Measurements from ENCODE around the gene RETN.

RETN gene

DNA sequence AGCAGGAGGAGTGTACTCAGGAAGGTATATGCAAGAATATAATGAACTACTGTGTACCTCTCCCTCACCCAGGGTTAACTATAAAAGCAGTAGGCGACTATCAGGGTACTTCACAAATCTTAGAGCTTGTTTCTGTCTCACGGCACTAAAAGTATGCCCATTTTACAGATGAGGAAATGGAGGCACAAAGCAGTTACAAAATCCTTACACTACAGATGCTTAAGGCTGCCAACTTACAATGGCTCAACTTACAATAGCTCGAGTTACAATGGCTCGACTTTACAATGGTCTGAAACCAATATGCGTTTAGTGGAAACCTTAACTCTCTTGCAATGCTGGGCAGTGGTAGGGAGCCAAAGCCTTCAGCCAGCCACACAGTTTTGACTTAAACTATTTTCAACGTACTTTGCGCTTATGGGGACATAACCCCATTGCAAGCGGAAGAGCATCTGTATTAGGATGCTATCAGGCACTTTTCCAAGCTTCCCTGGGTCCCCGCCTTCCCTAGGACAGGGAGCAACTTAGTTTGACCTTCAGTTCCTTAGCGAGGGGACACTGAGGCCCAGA is 29.0 kb downstream of the RETN start:
- H3K36me3 ChIP-seq (ENCODE audit: control insufficient read depth, insufficient read depth, low read length), result no peaks in the 10 kb centered on the region
- peaks cover 6% of the 10 kb centered on the region for H3K27me3 ChIP-seq (ENCODE audit: control insufficient read depth, insufficient read depth, low read length)
- no peak overlapping the region for H3K4me3 ChIP-seq (ENCODE audit: low read depth, low read length)
- H3K9me3 ChIP-seq (ENCODE audit: control insufficient read depth, insufficient read depth, low read length), result no peaks in the 10 kb centered on the region
- peaks cover 7% of the 10 kb centered on the region for H3K4me1 ChIP-seq (ENCODE audit: control insufficient read depth, insufficient read depth, low read length)
- H3K9ac ChIP-seq (ENCODE audit: low read depth, low read length), result no peak overlapping the region

DNA sequence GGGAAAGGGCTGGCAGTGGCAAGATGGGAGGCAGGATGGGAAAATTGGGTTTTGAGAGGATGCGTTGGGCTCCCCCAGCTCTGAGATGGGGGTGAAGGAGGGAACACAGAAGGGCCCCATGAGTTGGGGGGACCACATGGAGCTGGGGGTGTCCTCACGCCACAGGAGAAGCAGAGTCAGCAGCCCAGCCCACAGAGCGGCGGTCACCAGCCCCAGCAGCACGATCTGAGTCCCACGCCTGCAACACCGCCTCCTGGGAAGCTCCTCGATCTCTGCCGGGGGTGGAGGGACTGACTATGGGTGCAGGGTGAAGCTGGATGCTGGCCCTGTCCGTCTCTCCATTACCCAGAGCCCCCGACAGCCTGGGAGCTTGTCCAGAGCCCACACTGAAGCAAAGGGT is 29.7 kb downstream of the RETN start:
- H3K27me3 ChIP-seq (ENCODE audit: control insufficient read depth, insufficient read depth, low read length), result peaks cover 6% of the 10 kb centered on the region
- no peak overlapping the region for H3K9ac ChIP-seq (ENCODE audit: low read depth, low read length)
- H3K9me3 ChIP-seq (ENCODE audit: control insufficient read depth, insufficient read depth, low read length), result no peaks in the 10 kb centered on the region
- peaks cover 7% of the 10 kb centered on the region for H3K4me1 ChIP-seq (ENCODE audit: control insufficient read depth, insufficient read depth, low read length)
- no peak overlapping the region for H3K4me3 ChIP-seq (ENCODE audit: low read depth, low read length)
- no peaks in the 10 kb centered on the region for H3K36me3 ChIP-seq (ENCODE audit: control insufficient read depth, insufficient read depth, low read length)

DNA sequence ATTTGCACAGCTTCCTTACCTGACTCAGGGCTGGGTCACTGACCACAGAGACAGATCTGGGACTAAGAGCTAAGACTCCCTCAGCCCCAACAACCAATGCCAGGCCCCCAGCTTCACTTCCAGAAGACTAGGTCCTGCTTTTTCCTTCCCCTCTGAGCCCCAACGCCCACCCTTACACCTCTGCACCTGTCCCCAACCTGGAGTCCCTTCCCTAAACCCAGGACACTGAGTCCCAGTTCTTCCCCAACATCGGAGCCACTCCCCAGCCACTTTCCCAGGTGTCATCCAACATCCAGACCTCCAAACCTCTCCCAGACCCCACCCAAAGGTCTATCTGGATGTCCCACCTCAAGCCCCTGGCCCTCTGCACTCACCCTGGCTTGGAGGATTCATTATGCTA is 30.2 kb downstream of the RETN start:
- H3K27me3 ChIP-seq (ENCODE audit: control insufficient read depth, insufficient read depth, low read length), result peaks cover 6% of the 10 kb centered on the region
- peaks cover 7% of the 10 kb centered on the region for H3K4me1 ChIP-seq (ENCODE audit: control insufficient read depth, insufficient read depth, low read length)
- no peaks in the 10 kb centered on the region for H3K36me3 ChIP-seq (ENCODE audit: control insufficient read depth, insufficient read depth, low read length)
- no peaks in the 10 kb centered on the region for H3K9me3 ChIP-seq (ENCODE audit: control insufficient read depth, insufficient read depth, low read length)
- H3K4me3 ChIP-seq (ENCODE audit: low read depth, low read length), result no peak overlapping the region
- no peak overlapping the region for H3K9ac ChIP-seq (ENCODE audit: low read depth, low read length)

DNA sequence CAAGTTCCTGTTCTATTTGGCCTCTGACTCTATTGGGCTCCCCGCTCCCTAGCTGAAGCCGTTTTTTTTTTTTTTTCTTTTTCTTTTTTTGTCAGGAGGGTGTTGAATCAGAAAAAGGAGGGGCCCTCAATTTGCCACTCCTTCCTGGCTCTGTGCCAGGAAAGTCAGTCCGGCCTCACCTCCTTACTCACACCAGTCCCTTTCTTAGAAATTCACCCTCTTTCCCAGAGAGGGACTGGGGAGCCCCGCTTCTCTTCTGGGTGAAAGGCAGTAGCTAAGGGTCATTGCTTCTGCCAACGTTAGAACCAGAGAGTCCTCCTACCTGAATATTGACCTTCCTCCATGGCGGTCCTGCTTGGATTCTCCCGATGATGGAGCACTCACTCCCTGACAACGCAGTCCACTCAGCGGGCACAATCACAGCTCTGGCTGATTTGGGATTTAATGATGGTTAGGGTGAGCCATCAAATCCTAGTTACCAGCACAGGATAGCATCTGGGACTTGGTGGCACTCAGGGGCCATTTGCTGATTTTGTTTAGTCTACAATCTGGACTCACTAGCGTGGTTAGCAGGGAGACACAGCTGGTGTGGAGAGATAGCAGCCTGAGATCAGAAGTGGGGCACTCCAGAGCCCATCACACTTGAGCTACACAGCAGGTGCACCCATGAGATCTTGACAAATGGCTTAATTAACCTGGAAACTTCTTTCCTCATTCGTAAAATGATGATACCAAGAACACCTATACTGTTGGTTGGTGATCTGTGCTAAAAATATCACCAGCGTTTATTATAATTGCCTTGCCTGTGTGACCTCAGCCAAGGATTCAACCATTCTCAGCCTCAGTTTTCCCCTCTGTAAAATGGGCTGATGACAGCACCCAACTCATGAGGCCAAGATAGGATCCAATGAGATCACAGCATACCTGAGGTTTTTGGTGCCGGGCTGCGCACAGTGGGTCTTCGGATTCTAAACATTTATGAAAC is 30.9 kb downstream of the RETN start:
- Histone ChIP-seq H3K9ac (ENCODE audit: low read depth, low read length) (no peak overlapping the region), H3K27me3 (ENCODE audit: control insufficient read depth, insufficient read depth, low read length) (peaks cover 4% of the 10 kb centered on the region), H3K36me3 (ENCODE audit: control insufficient read depth, insufficient read depth, low read length) (no peaks in the 10 kb centered on the region), H3K4me3 (ENCODE audit: low read depth, low read length) (no peak overlapping the region), H3K4me1 (ENCODE audit: control insufficient read depth, insufficient read depth, low read length) (peaks cover 7% of the 10 kb centered on the region), H3K9me3 (ENCODE audit: control insufficient read depth, insufficient read depth, low read length) (no peaks in the 10 kb centered on the region)

DNA sequence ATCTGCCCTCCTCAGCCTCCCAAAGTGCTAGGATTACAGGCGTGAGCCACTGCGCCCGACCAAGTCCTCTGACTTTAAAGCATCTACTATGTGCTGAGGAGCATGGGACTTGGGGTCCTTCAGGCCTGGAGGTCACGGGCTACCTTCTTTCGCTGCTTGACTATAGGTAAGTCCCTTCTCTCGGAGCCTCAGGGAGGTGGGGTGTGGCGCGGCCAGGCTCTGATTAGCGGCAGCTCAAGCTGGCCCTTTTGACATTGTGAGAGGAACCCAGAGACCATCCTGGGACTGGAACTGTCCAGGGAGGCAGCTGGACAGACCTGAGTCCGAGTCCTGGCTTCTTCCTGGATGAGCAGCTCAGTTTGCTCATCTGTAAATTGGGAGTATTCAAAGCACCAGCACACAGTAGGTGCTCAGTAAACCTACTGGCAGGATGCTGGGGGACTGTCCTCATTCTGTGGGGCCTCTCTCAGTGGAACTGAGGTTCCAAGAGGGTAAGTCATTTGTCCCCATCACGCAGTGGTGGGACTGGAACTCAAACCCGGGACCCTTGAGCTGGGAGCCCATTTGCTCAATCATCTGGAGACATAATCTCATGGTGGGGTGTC is 32.3 kb downstream of the RETN start:
- H3K4me1 ChIP-seq (ENCODE audit: control insufficient read depth, insufficient read depth, low read length), result peaks cover 7% of the 10 kb centered on the region

DNA sequence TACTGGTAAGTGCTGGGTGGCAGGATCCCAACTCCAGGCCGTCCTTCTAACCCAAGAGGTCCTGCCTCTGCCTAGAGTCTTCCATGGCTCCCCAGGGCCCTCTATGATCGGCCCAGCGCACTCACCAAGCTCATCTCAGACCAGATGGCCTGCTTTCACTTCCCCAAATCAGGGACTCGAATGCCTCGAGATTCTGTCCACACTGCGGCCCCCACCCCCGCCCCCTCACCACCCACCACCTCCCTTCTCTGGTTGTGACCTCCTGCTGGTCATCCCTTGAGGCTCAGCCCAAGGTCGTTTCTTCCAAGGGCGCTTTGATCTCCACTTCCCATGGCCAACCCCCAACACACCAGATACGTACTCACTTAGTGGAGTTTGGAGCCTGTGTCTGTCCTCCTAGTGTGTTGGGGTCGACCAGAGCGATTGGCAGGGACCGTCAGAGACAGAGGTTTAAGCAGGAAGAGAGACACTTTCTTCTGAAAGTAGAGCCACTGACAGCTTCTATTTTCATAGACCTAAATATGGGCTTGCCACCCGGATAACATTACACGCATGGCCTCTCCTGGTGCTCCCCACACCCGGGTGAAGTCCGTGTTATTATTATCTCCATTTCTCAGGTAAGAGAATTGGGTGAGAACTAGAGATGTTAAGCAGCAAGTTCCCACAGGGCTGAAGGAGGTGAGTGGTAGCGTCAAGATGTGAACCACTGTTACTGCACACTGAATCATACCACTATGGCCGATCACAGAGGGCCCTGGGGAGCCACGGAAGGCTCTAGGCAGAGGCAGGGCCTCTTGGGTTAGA is 33.0 kb downstream of the RETN start, which contains the start of gene FCER2:
TSS of gene FCER2 (minus strand) at position 478 of the 804 bp plus-strand sequence. CDS start 2,371 bp downstream, outside the sequence.
- Histone ChIP-seq H3K4me3 (ENCODE audit: low read depth, low read length) (no peak within 1 kb of the TSS), H3K27me3 (ENCODE audit: control insufficient read depth, insufficient read depth, low read length) (peaks cover 4% of the 10 kb centered on the region), H3K4me1 (ENCODE audit: control insufficient read depth, insufficient read depth, low read length) (peaks cover 7% of the 10 kb centered on the region), H3K36me3 (ENCODE audit: control insufficient read depth, insufficient read depth, low read length) (no peaks in the 10 kb centered on the region), H3K9me3 (ENCODE audit: control insufficient read depth, insufficient read depth, low read length) (no peaks in the 10 kb centered on the region), H3K9ac (ENCODE audit: low read depth, low read length) (no peak within 1 kb of the TSS)

More for the DNA sequence above, 32.3 kb downstream of the RETN start:
- H3K9me3 ChIP-seq (ENCODE audit: control insufficient read depth, insufficient read depth, low read length), result no peaks in the 10 kb centered on the region
- no peak overlapping the region for H3K9ac ChIP-seq (ENCODE audit: low read depth, low read length)
- H3K36me3 ChIP-seq (ENCODE audit: control insufficient read depth, insufficient read depth, low read length), result no peaks in the 10 kb centered on the region
- no peak overlapping the region for H3K4me3 ChIP-seq (ENCODE audit: low read depth, low read length)
- H3K27me3 ChIP-seq (ENCODE audit: control insufficient read depth, insufficient read depth, low read length), result peaks cover 4% of the 10 kb centered on the region

DNA sequence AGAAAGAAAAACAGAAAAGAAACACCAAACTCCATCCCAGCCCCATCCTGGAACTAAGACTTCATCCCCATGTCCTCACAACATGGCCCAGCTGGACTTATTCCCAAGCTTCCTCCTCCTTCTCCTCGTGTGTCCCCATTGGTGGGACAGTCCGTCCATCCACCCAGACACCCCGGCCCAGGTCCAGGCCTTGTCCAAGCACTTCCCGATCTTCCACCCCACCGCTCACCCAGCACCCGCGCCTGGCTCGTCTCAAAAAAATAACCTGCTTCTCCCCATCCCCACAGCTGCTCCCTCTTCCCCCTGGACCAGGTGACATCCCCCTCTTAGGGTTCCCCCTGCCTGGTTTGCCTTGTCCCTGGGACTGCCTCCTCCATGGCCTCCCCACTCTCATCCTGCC is 34.5 kb downstream of the RETN start:
- Histone ChIP-seq H3K9me3 (ENCODE audit: control insufficient read depth, insufficient read depth, low read length) (no peaks in the 10 kb centered on the region), H3K36me3 (ENCODE audit: control insufficient read depth, insufficient read depth, low read length) (no peaks in the 10 kb centered on the region), H3K4me3 (ENCODE audit: low read depth, low read length) (no peak overlapping the region), H3K9ac (ENCODE audit: low read depth, low read length) (no peak overlapping the region), H3K27me3 (ENCODE audit: control insufficient read depth, insufficient read depth, low read length) (peaks cover 4% of the 10 kb centered on the region), H3K4me1 (ENCODE audit: control insufficient read depth, insufficient read depth, low read length) (peaks cover 4% of the 10 kb centered on the region)

DNA sequence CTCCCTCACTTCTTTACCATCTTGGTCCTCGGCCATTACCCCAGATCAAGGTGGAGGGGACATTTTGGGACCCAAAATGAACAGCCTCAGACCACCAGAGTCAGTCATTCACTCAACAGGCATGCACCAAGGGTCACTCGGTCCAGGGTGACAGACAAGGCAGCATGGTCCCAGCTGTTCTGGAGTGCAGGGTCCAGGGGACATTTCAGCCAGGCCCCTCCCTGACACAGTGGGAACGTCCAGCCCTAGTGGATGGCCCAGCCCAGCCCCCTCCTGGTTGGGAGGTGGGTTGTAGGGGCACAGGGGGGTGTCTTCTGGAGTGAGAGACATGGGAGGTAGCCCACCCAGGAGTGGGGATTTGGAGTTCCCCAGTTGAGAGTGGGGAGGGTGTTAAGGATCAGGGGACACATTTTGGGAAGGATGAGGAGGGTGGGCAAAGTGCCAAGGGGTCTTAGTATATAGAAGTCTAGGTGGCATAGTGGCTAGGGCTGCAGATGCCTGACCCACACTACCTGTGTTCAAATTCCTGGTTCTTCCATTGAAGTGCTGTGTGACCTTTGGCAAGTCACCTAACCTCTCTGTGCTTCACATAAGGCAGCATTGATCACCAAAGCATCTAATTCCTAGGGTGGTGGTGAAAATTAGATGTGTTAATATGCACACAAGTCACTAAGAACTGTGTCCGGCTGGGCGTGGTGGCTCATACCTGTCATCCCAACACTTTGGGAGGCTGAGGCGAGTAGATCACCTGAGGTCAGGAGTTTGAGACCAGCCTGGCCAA is 35.6 kb downstream of the RETN start:
- Histone ChIP-seq H3K9me3 (ENCODE audit: control insufficient read depth, insufficient read depth, low read length) (no peaks in the 10 kb centered on the region), H3K4me3 (ENCODE audit: low read depth, low read length) (no peak overlapping the region), H3K27me3 (ENCODE audit: control insufficient read depth, insufficient read depth, low read length) (no peaks in the 10 kb centered on the region), H3K4me1 (ENCODE audit: control insufficient read depth, insufficient read depth, low read length) (no peaks in the 10 kb centered on the region), H3K9ac (ENCODE audit: low read depth, low read length) (no peak overlapping the region), H3K36me3 (ENCODE audit: control insufficient read depth, insufficient read depth, low read length) (no peaks in the 10 kb centered on the region)

DNA sequence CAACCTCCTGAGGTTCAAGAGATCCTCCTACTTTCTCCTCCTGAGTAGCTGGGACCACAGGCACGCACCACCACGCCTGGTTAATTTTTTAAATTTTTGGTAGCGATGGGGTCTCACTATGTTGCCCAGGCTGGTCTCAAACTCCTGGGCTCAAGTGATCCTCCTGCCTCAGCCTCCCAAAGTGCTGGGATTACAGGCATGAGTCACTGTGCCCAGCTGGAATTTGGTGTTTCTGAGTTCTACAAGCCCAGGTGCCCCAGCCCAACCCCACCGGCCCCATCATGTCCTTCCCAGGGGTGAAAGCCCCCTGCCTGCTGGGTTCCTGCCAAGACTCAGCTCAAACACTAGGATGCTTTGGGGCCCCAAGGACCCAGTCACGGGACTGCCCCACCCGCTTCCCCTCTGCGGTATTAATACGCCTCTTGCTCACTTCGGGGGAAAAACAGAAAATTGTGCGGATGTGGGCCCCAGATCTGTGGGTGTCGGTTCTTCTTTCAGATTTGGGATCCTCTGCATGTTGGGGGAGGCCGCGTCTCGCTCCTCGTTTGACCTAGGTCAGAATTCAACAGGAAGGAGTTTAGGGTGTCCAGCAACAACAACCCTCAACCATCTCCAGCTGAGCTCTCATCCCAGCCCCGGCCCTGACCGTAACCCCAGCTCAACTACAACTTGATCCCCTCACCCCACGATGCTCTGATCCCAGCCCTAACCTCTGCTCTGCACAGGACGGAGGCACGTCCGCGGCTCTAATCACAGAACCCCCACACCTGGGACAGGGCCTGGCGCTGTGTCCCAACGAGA is 36.7 kb downstream of the RETN start:
- no peaks in the 10 kb centered on the region for H3K9me3 ChIP-seq (ENCODE audit: control insufficient read depth, insufficient read depth, low read length)
- H3K4me1 ChIP-seq (ENCODE audit: control insufficient read depth, insufficient read depth, low read length), result no peaks in the 10 kb centered on the region
- H3K4me3 ChIP-seq (ENCODE audit: low read depth, low read length), result no peak overlapping the region
- H3K27me3 ChIP-seq (ENCODE audit: control insufficient read depth, insufficient read depth, low read length), result no peaks in the 10 kb centered on the region
- no peaks in the 10 kb centered on the region for H3K36me3 ChIP-seq (ENCODE audit: control insufficient read depth, insufficient read depth, low read length)
- H3K9ac ChIP-seq (ENCODE audit: low read depth, low read length), result no peak overlapping the region

DNA sequence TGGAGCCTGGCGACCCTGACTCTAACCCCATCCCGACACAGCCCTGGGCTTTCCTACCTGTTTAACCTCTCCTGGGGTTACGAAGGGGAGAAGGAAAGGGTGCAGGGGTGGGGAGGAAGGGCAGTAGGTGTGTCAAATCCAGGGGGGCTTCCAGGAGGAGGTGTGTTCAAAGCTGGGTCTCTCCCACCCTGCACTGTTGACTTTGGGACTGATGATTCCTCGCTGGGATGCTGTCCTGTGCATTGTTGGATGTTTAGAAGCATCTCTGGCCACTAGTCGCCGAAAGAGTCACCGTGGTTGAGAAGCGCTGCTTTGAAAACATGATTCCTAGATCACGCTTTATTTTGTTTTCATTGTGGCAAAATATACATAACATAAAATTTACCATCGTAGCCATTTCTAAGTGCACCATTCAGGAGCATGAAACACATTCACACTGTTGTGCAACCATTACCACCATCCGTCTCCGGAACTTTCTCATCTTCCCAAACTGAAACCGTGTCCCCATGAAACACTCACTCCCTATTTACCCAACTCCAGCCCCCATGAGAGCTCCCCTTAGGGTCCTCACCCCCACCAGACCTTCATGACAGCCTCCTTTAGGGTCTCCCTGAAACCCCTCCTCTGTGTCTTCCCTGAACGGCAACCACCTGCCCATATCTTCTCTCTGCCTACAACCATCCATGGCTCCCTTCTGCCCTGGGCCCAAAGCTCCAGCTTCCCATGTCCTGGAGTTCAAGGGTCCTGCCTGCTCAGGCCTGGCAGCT is 37.5 kb downstream of the RETN start:
- Histone ChIP-seq H3K4me1 (ENCODE audit: control insufficient read depth, insufficient read depth, low read length) (no peaks in the 10 kb centered on the region), H3K27me3 (ENCODE audit: control insufficient read depth, insufficient read depth, low read length) (no peaks in the 10 kb centered on the region), H3K9ac (ENCODE audit: low read depth, low read length) (no peak overlapping the region)

More for the DNA sequence above, 37.5 kb downstream of the RETN start:
- no peak overlapping the region for H3K4me3 ChIP-seq (ENCODE audit: low read depth, low read length)
- no peaks in the 10 kb centered on the region for H3K36me3 ChIP-seq (ENCODE audit: control insufficient read depth, insufficient read depth, low read length)
- H3K9me3 ChIP-seq (ENCODE audit: control insufficient read depth, insufficient read depth, low read length), result no peaks in the 10 kb centered on the region

Measured in iPS-15b (cell line).